GM23338 (cell line): ENCODE data around the gene RBM33. TPM values are rescaled to one million over a fixed set of nuclear protein-coding genes. Genes with fewer than 3 reads are reported as not detected.
A peak's percentile ranks its signal among the peaks of the same experiment; 100 is the strongest.

Experiments
- ATAC-seq: fragments of 200-7000 bp; cut with Tn5 transposase; 3 replicates; pipeline ENCODE4 v1.9.1; 2020
- DNase-seq: peaks from one replicate; pipeline ENCODE4 v3.0.0-alpha.2; 2015; ENCODE audit warnings: low spot score
- H2AFZ ChIP-seq: fragments of 200-600 bp; sonication (generic); 2 replicates; pipeline ENCODE4 v1.8.0; 2016; ENCODE audit warnings: antibody characterized with exemption, mild to moderate bottlenecking, moderate library complexity
- H3F3A ChIP-seq: fragments of 200-600 bp; sonication (generic); replicated peaks from 2 replicates; pipeline ENCODE4 v1.8.0; 2017; ENCODE audit warnings: antibody characterized with exemption, mixed run types, low read depth
- H3K27ac ChIP-seq: fragments of 200-600 bp; sonication (generic); 2 replicates; pipeline ENCODE4 v1.6.1; 2016; ENCODE audit warnings: low read depth
- H3K27me3 ChIP-seq: fragments of 200-600 bp; sonication (generic); 2 replicates; pipeline ENCODE4 v1.8.0; 2016; ENCODE audit warnings: mild to moderate bottlenecking, mixed run types, moderate library complexity; ENCODE audit not compliant: insufficient read depth
- H3K36me3 ChIP-seq: fragments of 200-600 bp; sonication (generic); 2 replicates; pipeline ENCODE4 v1.8.0; 2016; ENCODE audit warnings: mild to moderate bottlenecking; ENCODE audit not compliant: insufficient read depth
- H3K4me1 ChIP-seq: fragments of 200-600 bp; sonication (generic); 2 replicates; pipeline ENCODE4 v1.8.0; 2016; ENCODE audit warnings: mild to moderate bottlenecking, moderate library complexity; ENCODE audit not compliant: insufficient read depth
- H3K4me2 ChIP-seq: fragments of 200-600 bp; sonication (generic); 2 replicates; pipeline ENCODE4 v1.7.1; 2017; ENCODE audit warnings: mixed run types
- H3K4me3 ChIP-seq: fragments of 200-600 bp; sonication (generic); 2 replicates; pipeline ENCODE4 v1.6.1; 2016; ENCODE audit warnings: mixed run types
- H3K79me2 ChIP-seq: fragments of 200-600 bp; sonication (generic); replicated peaks from 2 replicates; pipeline ENCODE4 v1.8.0; 2017; ENCODE audit warnings: mild to moderate bottlenecking; ENCODE audit not compliant: insufficient read depth
- H3K9me2 ChIP-seq: fragments of 200-600 bp; sonication (generic); 2 replicates; pipeline ENCODE4 v1.8.0; 2017; ENCODE audit not compliant: insufficient read depth
- H4K20me1 ChIP-seq: fragments of 200-600 bp; sonication (generic); replicated peaks from 2 replicates; pipeline ENCODE4 v1.8.0; 2017; ENCODE audit warnings: mild to moderate bottlenecking; ENCODE audit not compliant: insufficient read depth
- H3K27ac Mint-ChIP-seq: 2 replicates; pipeline ENCODE4 v1.8.0; 2020; ENCODE audit warnings: inconsistent platforms, mild to moderate bottlenecking, moderate library complexity, mixed read lengths
- H3K27me3 Mint-ChIP-seq: 3 replicates; pipeline ENCODE4 v1.8.0; 2022; ENCODE audit warnings: low read depth, mild to moderate bottlenecking, moderate library complexity, mixed read lengths, inconsistent platforms; ENCODE audit not compliant: insufficient read depth, poor library complexity
- H3K36me3 Mint-ChIP-seq: 3 replicates; pipeline ENCODE4 v1.8.0; 2021; ENCODE audit warnings: low read depth, mild to moderate bottlenecking, inconsistent platforms, moderate library complexity, mixed read lengths
- H3K4me1 Mint-ChIP-seq: 3 replicates; pipeline ENCODE4 v1.8.0; 2020; ENCODE audit warnings: mild to moderate bottlenecking, inconsistent platforms, mixed read lengths
- H3K4me3 Mint-ChIP-seq: 3 replicates; pipeline ENCODE4 v1.8.0; 2021; ENCODE audit warnings: moderate library complexity, mild to moderate bottlenecking, inconsistent platforms, mixed read lengths
- H3K9me3 Mint-ChIP-seq: 3 replicates; pipeline ENCODE4 v1.8.0; 2020; ENCODE audit warnings: moderate library complexity, mild to moderate bottlenecking, inconsistent platforms, mixed read lengths
- EZH2phosphoT487 ChIP-seq: fragments of 200-600 bp; sonication (generic); IDR thresholded peaks from one replicate; pipeline ENCODE4 v1.8.1; 2018; ENCODE audit warnings: antibody characterized with exemption; ENCODE audit not compliant: unreplicated experiment
- polyA plus RNA-seq: library from polyadenylated mRNA; unstranded; fragments of >200 nt; fragmentation: Nextera tagmentation; extraction: Ambion mirVana; gene quantifications from 2 replicates; pipeline ENCODE4 v1.2.1, GENCODE V29; 2016
- total RNA-seq: library from RNA; depleted of rRNA; stranded (reverse); fragments of >200 nt; shearing (Covaris generic); gene quantifications from 2 replicates; pipeline ENCODE4 v1.2.3, GENCODE V29; 2014
- TF ChIP-seq, protein P1 (sequence below): IDR thresholded peaks from one replicate; pipeline ENCODE4 v1.6.1; 2018; ENCODE audit warnings: antibody characterized with exemption; ENCODE audit not compliant: unreplicated experiment
- TF ChIP-seq, protein P2 (sequence below): fragments of 250-450 bp; sonication (Bioruptor Pico); IDR thresholded peaks from 2 replicates; pipeline ENCODE4 v1.5.0; 2020; ENCODE audit warnings: mild to moderate bottlenecking, moderate library complexity

The RBM33 gene
- total and polyA plus RNA-seq, 2 experiments from 2014 or later, result 47.7 to 94.7 TPM

DNA sequence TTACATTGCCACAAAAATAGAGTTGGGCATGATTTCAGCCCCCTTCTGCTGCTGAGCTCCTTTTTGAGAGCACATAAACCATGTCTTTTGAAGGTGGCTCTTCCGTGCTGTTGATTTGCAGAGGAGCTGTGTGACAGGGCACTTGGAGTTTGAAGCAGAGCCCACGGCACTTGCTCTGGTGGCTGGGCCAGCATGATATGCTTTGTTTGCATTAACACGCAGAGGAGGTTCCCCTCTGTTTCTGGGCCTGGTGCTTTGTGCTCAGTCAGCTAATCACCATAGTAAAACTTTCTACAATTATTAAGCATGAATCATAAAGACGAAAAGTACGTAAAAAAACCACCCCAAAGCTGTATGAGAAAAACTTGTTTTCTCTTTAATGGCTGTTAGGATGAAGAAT lies 40.1 kb downstream of the RBM33 start:
- DNase-seq (no peak), ATAC-seq (peak; percentile 81)
- Histone ChIP-seq H3K4me1 (peaks cover 21% of the 10 kb centered on the region), H3F3A (no peaks in the 10 kb centered on the region), H4K20me1 (peaks cover 27% of the 10 kb centered on the region), H3K9me2 (no peaks in the 10 kb centered on the region), H3K36me3 (no peaks in the 10 kb centered on the region), H3K4me2 (peak overlapping the region; percentile 8; the same call in 1 of the 2 replicates), H3K79me2 (peaks cover 98% of the 10 kb centered on the region), H3K4me3 (no peak overlapping the region), H3K27me3 (no peaks in the 10 kb centered on the region), H3K27ac (peak overlapping the region; percentile 14; the same call in 1 of the 2 replicates), H2AFZ (no peak overlapping the region)
- peaks cover 55% of the 10 kb centered on the region for H3K36me3 Mint-ChIP-seq
- TF ChIP-seq EZH2phosphoT487, result no peak
- TF ChIP-seq, protein P1, sequence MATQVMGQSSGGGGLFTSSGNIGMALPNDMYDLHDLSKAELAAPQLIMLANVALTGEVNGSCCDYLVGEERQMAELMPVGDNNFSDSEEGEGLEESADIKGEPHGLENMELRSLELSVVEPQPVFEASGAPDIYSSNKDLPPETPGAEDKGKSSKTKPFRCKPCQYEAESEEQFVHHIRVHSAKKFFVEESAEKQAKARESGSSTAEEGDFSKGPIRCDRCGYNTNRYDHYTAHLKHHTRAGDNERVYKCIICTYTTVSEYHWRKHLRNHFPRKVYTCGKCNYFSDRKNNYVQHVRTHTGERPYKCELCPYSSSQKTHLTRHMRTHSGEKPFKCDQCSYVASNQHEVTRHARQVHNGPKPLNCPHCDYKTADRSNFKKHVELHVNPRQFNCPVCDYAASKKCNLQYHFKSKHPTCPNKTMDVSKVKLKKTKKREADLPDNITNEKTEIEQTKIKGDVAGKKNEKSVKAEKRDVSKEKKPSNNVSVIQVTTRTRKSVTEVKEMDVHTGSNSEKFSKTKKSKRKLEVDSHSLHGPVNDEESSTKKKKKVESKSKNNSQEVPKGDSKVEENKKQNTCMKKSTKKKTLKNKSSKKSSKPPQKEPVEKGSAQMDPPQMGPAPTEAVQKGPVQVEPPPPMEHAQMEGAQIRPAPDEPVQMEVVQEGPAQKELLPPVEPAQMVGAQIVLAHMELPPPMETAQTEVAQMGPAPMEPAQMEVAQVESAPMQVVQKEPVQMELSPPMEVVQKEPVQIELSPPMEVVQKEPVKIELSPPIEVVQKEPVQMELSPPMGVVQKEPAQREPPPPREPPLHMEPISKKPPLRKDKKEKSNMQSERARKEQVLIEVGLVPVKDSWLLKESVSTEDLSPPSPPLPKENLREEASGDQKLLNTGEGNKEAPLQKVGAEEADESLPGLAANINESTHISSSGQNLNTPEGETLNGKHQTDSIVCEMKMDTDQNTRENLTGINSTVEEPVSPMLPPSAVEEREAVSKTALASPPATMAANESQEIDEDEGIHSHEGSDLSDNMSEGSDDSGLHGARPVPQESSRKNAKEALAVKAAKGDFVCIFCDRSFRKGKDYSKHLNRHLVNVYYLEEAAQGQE, result no peak
- TF ChIP-seq, protein P2, sequence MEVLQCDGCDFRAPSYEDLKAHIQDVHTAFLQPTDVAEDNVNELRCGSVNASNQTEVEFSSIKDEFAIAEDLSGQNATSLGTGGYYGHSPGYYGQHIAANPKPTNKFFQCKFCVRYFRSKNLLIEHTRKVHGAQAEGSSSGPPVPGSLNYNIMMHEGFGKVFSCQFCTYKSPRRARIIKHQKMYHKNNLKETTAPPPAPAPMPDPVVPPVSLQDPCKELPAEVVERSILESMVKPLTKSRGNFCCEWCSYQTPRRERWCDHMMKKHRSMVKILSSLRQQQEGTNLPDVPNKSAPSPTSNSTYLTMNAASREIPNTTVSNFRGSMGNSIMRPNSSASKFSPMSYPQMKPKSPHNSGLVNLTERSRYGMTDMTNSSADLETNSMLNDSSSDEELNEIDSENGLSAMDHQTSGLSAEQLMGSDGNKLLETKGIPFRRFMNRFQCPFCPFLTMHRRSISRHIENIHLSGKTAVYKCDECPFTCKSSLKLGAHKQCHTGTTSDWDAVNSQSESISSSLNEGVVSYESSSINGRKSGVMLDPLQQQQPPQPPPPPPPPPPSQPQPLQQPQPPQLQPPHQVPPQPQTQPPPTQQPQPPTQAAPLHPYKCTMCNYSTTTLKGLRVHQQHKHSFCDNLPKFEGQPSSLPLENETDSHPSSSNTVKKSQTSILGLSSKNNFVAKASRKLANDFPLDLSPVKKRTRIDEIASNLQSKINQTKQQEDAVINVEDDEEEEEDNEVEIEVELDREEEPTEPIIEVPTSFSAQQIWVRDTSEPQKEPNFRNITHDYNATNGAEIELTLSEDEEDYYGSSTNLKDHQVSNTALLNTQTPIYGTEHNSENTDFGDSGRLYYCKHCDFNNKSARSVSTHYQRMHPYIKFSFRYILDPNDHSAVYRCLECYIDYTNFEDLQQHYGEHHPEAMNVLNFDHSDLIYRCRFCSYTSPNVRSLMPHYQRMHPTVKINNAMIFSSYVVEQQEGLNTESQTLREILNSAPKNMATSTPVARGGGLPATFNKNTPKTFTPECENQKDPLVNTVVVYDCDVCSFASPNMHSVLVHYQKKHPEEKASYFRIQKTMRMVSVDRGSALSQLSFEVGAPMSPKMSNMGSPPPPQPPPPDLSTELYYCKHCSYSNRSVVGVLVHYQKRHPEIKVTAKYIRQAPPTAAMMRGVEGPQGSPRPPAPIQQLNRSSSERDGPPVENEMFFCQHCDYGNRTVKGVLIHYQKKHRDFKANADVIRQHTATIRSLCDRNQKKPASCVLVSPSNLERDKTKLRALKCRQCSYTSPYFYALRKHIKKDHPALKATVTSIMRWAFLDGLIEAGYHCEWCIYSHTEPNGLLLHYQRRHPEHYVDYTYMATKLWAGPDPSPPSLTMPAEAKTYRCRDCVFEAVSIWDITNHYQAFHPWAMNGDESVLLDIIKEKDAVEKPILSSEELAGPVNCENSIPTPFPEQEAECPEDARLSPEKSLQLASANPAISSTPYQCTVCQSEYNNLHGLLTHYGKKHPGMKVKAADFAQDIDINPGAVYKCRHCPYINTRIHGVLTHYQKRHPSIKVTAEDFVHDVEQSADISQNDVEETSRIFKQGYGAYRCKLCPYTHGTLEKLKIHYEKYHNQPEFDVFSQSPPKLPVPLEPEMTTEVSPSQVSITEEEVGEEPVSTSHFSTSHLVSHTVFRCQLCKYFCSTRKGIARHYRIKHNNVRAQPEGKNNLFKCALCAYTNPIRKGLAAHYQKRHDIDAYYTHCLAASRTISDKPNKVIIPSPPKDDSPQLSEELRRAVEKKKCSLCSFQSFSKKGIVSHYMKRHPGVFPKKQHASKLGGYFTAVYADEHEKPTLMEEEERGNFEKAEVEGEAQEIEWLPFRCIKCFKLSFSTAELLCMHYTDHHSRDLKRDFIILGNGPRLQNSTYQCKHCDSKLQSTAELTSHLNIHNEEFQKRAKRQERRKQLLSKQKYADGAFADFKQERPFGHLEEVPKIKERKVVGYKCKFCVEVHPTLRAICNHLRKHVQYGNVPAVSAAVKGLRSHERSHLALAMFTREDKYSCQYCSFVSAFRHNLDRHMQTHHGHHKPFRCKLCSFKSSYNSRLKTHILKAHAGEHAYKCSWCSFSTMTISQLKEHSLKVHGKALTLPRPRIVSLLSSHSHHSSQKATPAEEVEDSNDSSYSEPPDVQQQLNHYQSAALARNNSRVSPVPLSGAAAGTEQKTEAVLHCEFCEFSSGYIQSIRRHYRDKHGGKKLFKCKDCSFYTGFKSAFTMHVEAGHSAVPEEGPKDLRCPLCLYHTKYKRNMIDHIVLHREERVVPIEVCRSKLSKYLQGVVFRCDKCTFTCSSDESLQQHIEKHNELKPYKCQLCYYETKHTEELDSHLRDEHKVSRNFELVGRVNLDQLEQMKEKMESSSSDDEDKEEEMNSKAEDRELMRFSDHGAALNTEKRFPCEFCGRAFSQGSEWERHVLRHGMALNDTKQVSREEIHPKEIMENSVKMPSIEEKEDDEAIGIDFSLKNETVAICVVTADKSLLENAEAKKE, result no peak
- peaks cover 44% of the 10 kb centered on the region for H3K4me1 Mint-ChIP-seq
- no peak overlapping the region for H3K4me3 Mint-ChIP-seq
- peaks cover 13% of the 10 kb centered on the region for H3K9me3 Mint-ChIP-seq
- H3K27me3 Mint-ChIP-seq, result peaks cover 2% of the 10 kb centered on the region
- peak overlapping the region; percentile 30; the same call in 1 of the 2 replicates for H3K27ac Mint-ChIP-seq
